ENCODE data around the gene UPF2.

UPF2 gene

GRCh38 chr10:11958956-11959355, 83.7 kb downstream of the UPF2 start:
- no peak for DNase-seq

GRCh38 chr10:11951695-11952094, 90.9 kb downstream of the UPF2 start:
- no peak for DNase-seq

GRCh38 chr10:11950325-11951018, 92.1 kb downstream of the UPF2 start:
- no peak for DNase-seq

- no peak for DNase-seq
Observed at GRCh38 chr10:11949152-11949551, 93.5 kb downstream of the UPF2 start.

- no peak for DNase-seq
Observed at GRCh38 chr10:11946652-11947051, 96.0 kb downstream of the UPF2 start.

- no peak for DNase-seq
Observed at GRCh38 chr10:11936389-11937152, 106.0 kb downstream of the UPF2 start.

- DNase-seq: no peak
Observed at GRCh38 chr10:11934262-11934661, 108.3 kb downstream of the UPF2 start.

- no peak for DNase-seq
Observed at GRCh38 chr10:11933577-11934223, 108.9 kb downstream of the UPF2 start.

- DNase-seq: no peak
Observed at GRCh38 chr10:11931038-11931437, 111.6 kb downstream of the UPF2 start.

GRCh38 chr10:11930312-11930978, 112.2 kb downstream of the UPF2 start:
- no peak for DNase-seq

GRCh38 chr10:11927746-11928145, 114.9 kb downstream of the UPF2 start:
- DNase-seq: no peak

GRCh38 chr10:11921800-11922392, 120.7 kb downstream of the UPF2 start:
- no peak for DNase-seq

- DNase-seq: no peak
Observed at GRCh38 chr10:11919271-11919670, 123.3 kb downstream of the UPF2 start.

- no peak for DNase-seq
Observed at GRCh38 chr10:11918384-11918783, 124.2 kb downstream of the UPF2 start.

GRCh38 chr10:11913079-11913641, 129.4 kb downstream of the UPF2 start:
- no peak for DNase-seq

GRCh38 chr10:11910102-11910501, 132.5 kb downstream of the UPF2 start:
- DNase-seq: no peak

GRCh38 chr10:11909618-11910017, 133.0 kb downstream of the UPF2 start:
- no peak for DNase-seq

- DNase-seq: no peak
Observed at GRCh38 chr10:11908991-11909390, 133.6 kb downstream of the UPF2 start.

GRCh38 chr10:11908536-11908935, 134.1 kb downstream of the UPF2 start:
- DNase-seq: no peak

GRCh38 chr10:11907914-11908313, 134.7 kb downstream of the UPF2 start:
- no peak for DNase-seq

GRCh38 chr10:11906714-11907113, 135.9 kb downstream of the UPF2 start:
- no peak for DNase-seq

GRCh38 chr10:11902646-11903045, 140.0 kb downstream of the UPF2 start:
- DNase-seq: no peak

Data from midbrain (tissue), 1 donor.